Fibroblast of the aortic adventitia (primary cell): ENCODE results near the gene AOPEP. TPM values are rescaled to one million over a fixed set of nuclear protein-coding genes. Genes with fewer than 3 reads are reported as not detected.
"Not testable (repeated sequence)": the region's sequence is repeated elsewhere in the genome, so short reads cannot be mapped to it uniquely, and the experiment has no call there.

Experiments
- DNase-seq: peaks from one replicate; pipeline ENCODE4 v3.0.0-alpha.2; 2010; ENCODE audit warnings: low read depth
- H3K4me3 ChIP-seq: 2 replicates; pipeline ENCODE4 v1.5.1; 2011; ENCODE audit warnings: low read depth, mild to moderate bottlenecking, control low read depth, low read length, moderate library complexity
- CTCF ChIP-seq: IDR thresholded peaks from 2 replicates; pipeline ENCODE4 v1.5.1; 2011; ENCODE audit warnings: mild to moderate bottlenecking, low read length, control low read depth, inconsistent platforms; ENCODE audit not compliant: insufficient read depth
- total RNA-seq: library from RNA; depleted of rRNA; stranded (reverse); fragments of >200 nt; gene quantifications from 2 replicates; pipeline ENCODE4 v1.2.3, GENCODE V29; 2012; ENCODE audit warnings: low replicate concordance

Gene AOPEP
- total RNA-seq, 1 donor = 39.7 TPM

- peak; percentile 53 for DNase-seq
- H3K4me3 ChIP-seq = no peak overlapping the region
- no peak for TF ChIP-seq CTCF
Measured at GRCh38 chr9:94827584-94828304, 101.2 kb downstream of the AOPEP start.

DNA sequence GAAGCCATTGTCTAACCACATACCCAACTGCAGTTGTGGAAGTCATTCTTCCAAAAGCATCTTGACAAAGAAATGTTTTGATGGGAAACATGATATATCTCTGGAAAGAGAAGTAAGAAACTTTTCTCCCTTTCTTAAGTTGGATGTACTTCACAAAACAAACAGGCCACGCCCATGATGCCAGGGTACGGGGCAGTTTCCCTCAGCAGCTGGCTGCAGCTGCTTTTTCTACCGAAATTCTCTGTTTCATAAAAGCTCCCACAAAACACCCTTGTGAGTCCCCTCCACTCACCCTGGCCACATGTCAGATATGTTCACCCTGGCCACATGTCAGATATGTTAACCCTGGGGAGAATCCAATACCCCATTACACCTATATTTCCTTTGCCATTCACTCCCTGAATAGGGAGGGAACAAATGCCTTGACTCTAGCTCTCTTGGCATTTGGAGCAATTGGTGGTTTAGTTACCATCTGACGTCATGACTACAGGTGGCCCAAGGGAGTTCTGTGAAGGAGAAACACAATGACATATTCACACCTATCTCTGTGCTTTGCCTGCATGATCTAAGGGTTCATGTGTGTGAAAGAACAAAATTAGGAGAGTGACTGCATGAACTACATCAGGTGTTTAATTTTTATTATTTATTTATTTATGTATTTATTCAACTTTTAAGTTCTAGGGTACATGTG lies 103.0 kb downstream of the AOPEP start:
- no peak for DNase-seq
- no peak overlapping the region for H3K4me3 ChIP-seq
- TF ChIP-seq CTCF = no peak

- DNase-seq, H3K4me3 ChIP-seq: not testable (repeated sequence)
Measured at GRCh38 chr9:94830071-94830604, 103.6 kb downstream of the AOPEP start.

GRCh38 chr9:94833802-94834201 lies 107.3 kb downstream of the AOPEP start:
- no peak overlapping the region for H3K4me3 ChIP-seq
- DNase-seq = no peak
- TF ChIP-seq CTCF = no peak

DNA sequence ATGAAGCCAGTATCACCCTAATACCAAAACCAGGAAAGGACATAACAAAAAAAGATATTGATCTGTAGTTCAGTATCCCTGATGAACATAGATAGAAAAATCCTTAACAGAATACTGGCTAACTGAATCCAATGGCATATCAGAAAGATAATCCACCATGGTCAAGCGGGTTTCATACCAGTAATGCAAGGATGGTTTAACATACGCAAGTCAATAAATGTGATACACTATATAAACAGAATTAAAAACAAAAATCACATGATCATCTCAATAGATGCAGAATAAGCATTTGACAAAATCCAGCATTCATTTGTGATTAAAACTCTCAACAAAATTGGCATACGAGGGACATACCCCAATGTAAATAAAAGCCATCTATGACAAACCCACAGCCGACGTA lies 110.9 kb downstream of the AOPEP start:
- H3K4me3 ChIP-seq = no peak overlapping the region
- DNase-seq = no peak
- TF ChIP-seq CTCF = no peak

DNA sequence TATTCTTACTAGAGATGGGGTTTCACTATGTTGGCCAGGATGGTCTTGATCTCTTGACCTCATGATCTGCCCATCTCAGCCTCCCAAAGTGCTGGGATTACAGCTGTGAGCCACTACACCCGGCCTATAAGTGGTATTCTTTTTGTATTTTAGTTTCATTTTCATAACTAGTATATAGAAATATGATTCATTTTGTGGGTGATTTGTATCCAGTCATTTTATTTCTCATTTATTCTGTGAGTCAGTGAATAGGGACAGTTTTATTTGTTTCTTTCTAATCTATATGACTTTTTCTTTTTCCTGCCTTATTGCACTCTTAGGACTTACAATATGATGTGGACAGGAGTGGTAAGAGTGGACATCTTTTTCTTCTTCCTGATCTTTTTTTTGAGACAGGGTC lies 112.9 kb downstream of the AOPEP start:
- TF ChIP-seq CTCF = no peak
- DNase-seq = no peak
- no peak overlapping the region for H3K4me3 ChIP-seq

GRCh38 chr9:94840738-94841137 lies 114.2 kb downstream of the AOPEP start:
- TF ChIP-seq CTCF = no peak
- H3K4me3 ChIP-seq = no peak overlapping the region
- DNase-seq = no peak
